Measurements from ENCODE around the gene IL25. TPM values are rescaled to one million over a fixed set of nuclear protein-coding genes. Genes with fewer than 3 reads are reported as not detected.
"Not testable (repeated sequence)": the region's sequence is repeated elsewhere in the genome, so short reads cannot be mapped to it uniquely, and the experiment has no call there.

IL25 gene
- total RNA-seq, 2 donors from 2014 or later, result not detected

- no peaks in the 10 kb centered on the region for H3K27me3 Mint-ChIP-seq (ENCODE audit: low read depth)
- ATAC-seq (replicated peaks in 1 of 2) (no peak), DNase-seq (no peak)
- H3K4me1 Mint-ChIP-seq (ENCODE audit: low read depth), result peaks cover 12% of the 10 kb centered on the region
- H3K4me3 Mint-ChIP-seq, result no peak overlapping the region
- no peaks in the 10 kb centered on the region for H3K9me3 Mint-ChIP-seq
- no peaks in the 10 kb centered on the region for H3K36me3 Mint-ChIP-seq (ENCODE audit: insufficient read depth in 2 of 2)
- no peak overlapping the region for H3K27ac Mint-ChIP-seq
Measured at GRCh38 chr14:23416801-23417200, 44.2 kb downstream of the IL25 start.

GRCh38 chr14:23417269-23417668, 44.7 kb downstream of the IL25 start:
- H3K4me3 Mint-ChIP-seq; ATAC-seq (replicated peaks in 1 of 2); H3K36me3 Mint-ChIP-seq (ENCODE audit: insufficient read depth in 2 of 2); DNase-seq; H3K27me3 Mint-ChIP-seq (ENCODE audit: low read depth); H3K9me3 Mint-ChIP-seq; H3K27ac Mint-ChIP-seq: not testable (repeated sequence)
- peaks cover 16% of the 10 kb centered on the region for H3K4me1 Mint-ChIP-seq (ENCODE audit: low read depth)

- H3K27ac Mint-ChIP-seq, result no peak overlapping the region
- no peak overlapping the region for H3K4me3 Mint-ChIP-seq
- ATAC-seq (replicated peaks in 1 of 2), result no peak
- no peaks in the 10 kb centered on the region for H3K27me3 Mint-ChIP-seq (ENCODE audit: low read depth)
- H3K36me3 Mint-ChIP-seq (ENCODE audit: insufficient read depth in 2 of 2), result no peaks in the 10 kb centered on the region
- no peaks in the 10 kb centered on the region for H3K9me3 Mint-ChIP-seq
- H3K4me1 Mint-ChIP-seq (ENCODE audit: low read depth), result peaks cover 16% of the 10 kb centered on the region
- DNase-seq, result no peak
Measured at GRCh38 chr14:23418021-23418420, 45.4 kb downstream of the IL25 start.

GRCh38 chr14:23419646-23420045, 47.0 kb downstream of the IL25 start:
- DNase-seq; H3K36me3 Mint-ChIP-seq (ENCODE audit: insufficient read depth in 2 of 2); ATAC-seq (replicated peaks in 1 of 2); H3K4me3 Mint-ChIP-seq; H3K27me3 Mint-ChIP-seq (ENCODE audit: low read depth); H3K9me3 Mint-ChIP-seq; H3K27ac Mint-ChIP-seq: not testable (repeated sequence)
- peaks cover 16% of the 10 kb centered on the region for H3K4me1 Mint-ChIP-seq (ENCODE audit: low read depth)

GRCh38 chr14:23421594-23421993, 49.0 kb downstream of the IL25 start:
- Mint-ChIP-seq H3K9me3 (no peaks in the 10 kb centered on the region), H3K27ac (peak overlapping the region; percentile 43), H3K27me3 (ENCODE audit: low read depth) (no peaks in the 10 kb centered on the region), H3K36me3 (ENCODE audit: insufficient read depth in 2 of 2) (no peaks in the 10 kb centered on the region), H3K4me1 (ENCODE audit: low read depth) (peaks cover 16% of the 10 kb centered on the region), H3K4me3 (peak overlapping the region; percentile 4 to 54)
- peak; percentile 44 to 53 for DNase-seq
- ATAC-seq (replicated peaks in 1 of 2), result peak; percentile 94 to 95

GRCh38 chr14:23423657-23424056, 51.0 kb downstream of the IL25 start:
- no peak for DNase-seq
- no peaks in the 10 kb centered on the region for H3K9me3 Mint-ChIP-seq
- no peak for ATAC-seq (replicated peaks in 1 of 2)
- H3K27me3 Mint-ChIP-seq (ENCODE audit: low read depth), result no peaks in the 10 kb centered on the region
- H3K36me3 Mint-ChIP-seq (ENCODE audit: insufficient read depth in 2 of 2), result no peaks in the 10 kb centered on the region
- peaks cover 16% of the 10 kb centered on the region for H3K4me1 Mint-ChIP-seq (ENCODE audit: low read depth)
- H3K27ac Mint-ChIP-seq, result no peak overlapping the region
- no peak overlapping the region for H3K4me3 Mint-ChIP-seq

GRCh38 chr14:23425169-23425568, 52.6 kb downstream of the IL25 start:
- Mint-ChIP-seq H3K4me3 (no peak overlapping the region), H3K27ac (no peak overlapping the region), H3K4me1 (ENCODE audit: low read depth) (peaks cover 16% of the 10 kb centered on the region), H3K36me3 (ENCODE audit: insufficient read depth in 2 of 2) (no peaks in the 10 kb centered on the region), H3K9me3 (no peaks in the 10 kb centered on the region), H3K27me3 (ENCODE audit: low read depth) (no peaks in the 10 kb centered on the region)
- ATAC-seq (replicated peaks in 1 of 2), result no peak
- DNase-seq, result no peak

- H3K4me1 Mint-ChIP-seq (ENCODE audit: low read depth), result peaks cover 14% of the 10 kb centered on the region
- not testable (repeated sequence) for H3K36me3 Mint-ChIP-seq (ENCODE audit: insufficient read depth in 2 of 2); ATAC-seq (replicated peaks in 1 of 2); H3K4me3 Mint-ChIP-seq; H3K27ac Mint-ChIP-seq; DNase-seq; H3K9me3 Mint-ChIP-seq; H3K27me3 Mint-ChIP-seq (ENCODE audit: low read depth)
Measured at GRCh38 chr14:23425798-23426197, 53.2 kb downstream of the IL25 start.

Other genes starting within 250 kb of the IL25 start
- gene SLC7A8, start 189.1 kb upstream of the IL25 start, total RNA-seq, result 1 to 10 TPM in 1 of 2 donors, under 1 TPM in 1; 0.72 to 1.2 TPM
- not detected for gene RNF212B, start 134.9 kb upstream of the IL25 start, total RNA-seq
- 10 to 100 TPM; 11.8 to 12.6 TPM for gene HOMEZ, start 86.7 kb upstream of the IL25 start, total RNA-seq
- 10 to 100 TPM; 30.2 to 37.4 TPM for gene PPP1R3E, start 70.0 kb upstream of the IL25 start, total RNA-seq
- 1 to 10 TPM; 2.7 to 3.2 TPM for gene BCL2L2, start 66.0 kb upstream of the IL25 start, total RNA-seq
- gene PABPN1, start 51.4 kb upstream of the IL25 start, total RNA-seq, result 100 to 1,000 TPM; 188 to 189 TPM
- 1 to 10 TPM; 6.3 to 8.6 TPM for gene SLC22A17, start 19.9 kb upstream of the IL25 start, total RNA-seq
- under 1 TPM in 1 of 2 donors, not detected in 1; 0.19 TPM for gene EFS, start 7.6 kb upstream of the IL25 start, total RNA-seq
- gene CMTM5, start 4.2 kb downstream of the IL25 start, total RNA-seq, result under 1 TPM in 1 of 2 donors, not detected in 1; 0.30 TPM
- gene MYH6, start 35.5 kb downstream of the IL25 start, total RNA-seq, result 1 to 10 TPM in 1 of 2 donors, under 1 TPM in 1; 0.65 to 2.1 TPM
- gene MYH7, start 62.9 kb downstream of the IL25 start, total RNA-seq, result under 1 TPM; 0.05 to 0.56 TPM
- gene NGDN, start 96.9 kb downstream of the IL25 start, total RNA-seq, result 10 to 100 TPM; 71.0 to 77.6 TPM
- gene ZFHX2, start 179.0 kb downstream of the IL25 start, total RNA-seq, result 1 to 10 TPM; 1.9 to 3.7 TPM
- 1 to 10 TPM; 6.5 to 7.4 TPM for gene THTPA, start 183.5 kb downstream of the IL25 start, total RNA-seq
- 100 to 1,000 TPM; 211 to 233 TPM for gene AP1G2, start 195.0 kb downstream of the IL25 start, total RNA-seq
- gene JPH4, start 206.0 kb downstream of the IL25 start, total RNA-seq, result 1 to 10 TPM; 1.2 to 1.5 TPM